Upper lobe of left lung (tissue), 6 donors: Measurements from ENCODE around the gene TOX2. TPM values are rescaled to one million over a fixed set of nuclear protein-coding genes. Genes with fewer than 3 reads are reported as not detected.

Source experiments
- ATAC-seq, 2 donors: fragments of 200-7000 bp; cut with Tn5 transposase; one replicate each; pipeline ENCODE4 v1.9.1; 2022; ENCODE audit warnings: mild to moderate bottlenecking in 2 of 2, moderate library complexity in 2 of 2; ENCODE audit not compliant: low FRiP score in 2 of 2
- DNase-seq, 2 donors: peaks; one replicate each; pipeline ENCODE4 v3.0.0-alpha.2; 2019 to 2020
- H3K27ac ChIP-seq, 4 donors: fragments of 200-600 bp; sonication (generic); one replicate each; pipeline ENCODE4 v1.5.1; 2016 to 2019
- H3K27me3 ChIP-seq, 4 donors: fragments of 200-600 bp; sonication (generic); one replicate each; pipeline ENCODE4 v1.5.1; 2017 to 2019
- H3K36me3 ChIP-seq, 4 donors: fragments of 200-600 bp; sonication (generic); one replicate each; pipeline ENCODE4 v1.5.1; 2016 to 2019
- H3K4me1 ChIP-seq, 4 donors: fragments of 200-600 bp; sonication (generic); one replicate each; pipeline ENCODE4 v1.5.1; 2018 to 2019
- H3K4me3 ChIP-seq, 4 donors: fragments of 200-600 bp; sonication (generic); one replicate each; pipeline ENCODE4 v1.5.1; 2017 to 2019; ENCODE audit warnings: mild to moderate bottlenecking in 2 of 4, moderate library complexity in 1 of 4
- H3K9me3 ChIP-seq, 4 donors: fragments of 200-600 bp; sonication (generic); one replicate each; pipeline ENCODE4 v1.5.1; 2018 to 2019
- EP300 ChIP-seq, 4 donors: sonication (generic); formaldehyde crosslinking; IDR thresholded peaks; one replicate each; pipeline ENCODE4 v1.5.1; 2017; ENCODE audit warnings: antibody characterized with exemption in 4 of 4, control low read depth in 2 of 4
- POLR2A ChIP-seq, 4 donors: fragments of 450-650 bp; IDR thresholded peaks; one replicate each; pipeline ENCODE4 v1.5.1; 2016 to 2017; ENCODE audit warnings: antibody characterized with exemption in 4 of 4, mild to moderate bottlenecking in 2 of 4
- POLR2AphosphoS5 ChIP-seq, 2 donors: sonication (generic); formaldehyde crosslinking; IDR thresholded peaks; one replicate each; pipeline ENCODE4 v1.5.1; 2017; ENCODE audit warnings: antibody characterized with exemption in 2 of 2
- WGBS, 2 donors: methylation state at CpG; one replicate each; pipeline ENCODE4 v1.1.5; 2017 to 2018; 5-methylcytosine and 5-hydroxymethylcytosine counted together
- total RNA-seq, 6 donors: library from RNA; depleted of rRNA in 4 of 6; stranded (reverse); fragments of >200 nt in 4 of 6; gene quantifications; one replicate each; pipeline versions ENCODE4 v1.1.0 to v1.2.1, GENCODE V29; 2016 to 2021
- TF ChIP-seq, protein P1 (sequence below), 6 experiments: fragments of 450-650 bp in 4 of 6; fragments of 200-600 bp in 2 of 6; sonication (generic) in 2 of 6; IDR thresholded peaks; one replicate each; pipeline ENCODE4 v1.5.1; 2016 to 2019; ENCODE audit warnings: antibody characterized with exemption in 6 of 6
- donor health status: DM: no; HTN: no; CAD: no; lungs with moderate emphysema.
- donor health status: DM: no; HTN: yes; CAD: no; lungs with severe emphysema.

Gene TOX2
- total RNA-seq, 6 donors from 2014 or later: 7.2 to 29.3 (median 23.7) TPM

DNA sequence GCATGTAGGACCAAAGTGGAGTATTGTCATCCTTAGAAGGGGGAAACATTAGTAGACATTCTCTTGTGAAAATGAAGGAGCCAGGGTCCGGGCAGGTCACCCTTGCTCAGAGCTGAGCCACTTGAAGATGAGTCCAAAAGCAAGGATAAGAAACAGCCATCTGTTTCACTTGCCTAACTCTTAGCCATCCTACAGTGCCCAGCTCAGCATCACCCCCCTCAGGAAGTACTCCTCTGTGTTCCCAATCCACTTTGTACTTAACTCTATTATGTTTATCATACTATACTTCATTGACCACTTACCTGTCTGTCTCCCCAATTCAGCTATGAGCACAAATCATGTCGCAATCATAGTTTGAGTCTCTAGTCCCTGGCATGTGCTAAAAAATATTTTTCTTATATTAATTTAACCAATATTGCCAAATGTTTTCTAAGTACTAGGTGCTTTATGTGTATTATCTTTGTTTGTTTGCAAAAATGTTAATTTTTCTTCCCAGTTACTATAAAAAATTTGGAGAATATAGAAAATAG, 8.1 kb upstream of the TOX2 start:
- H3K4me1 ChIP-seq: no peaks in the 10 kb centered on the region
- ATAC-seq (no peak), DNase-seq (no peak)
- H3K36me3 ChIP-seq: no peaks in the 10 kb centered on the region
- no peak for TF ChIP-seq POLR2AphosphoS5 (IDR thresholded peaks at IDR 0.05)
- TF ChIP-seq EP300 (IDR thresholded peaks at IDR 0.05): no peak
- TF ChIP-seq, protein P1, sequence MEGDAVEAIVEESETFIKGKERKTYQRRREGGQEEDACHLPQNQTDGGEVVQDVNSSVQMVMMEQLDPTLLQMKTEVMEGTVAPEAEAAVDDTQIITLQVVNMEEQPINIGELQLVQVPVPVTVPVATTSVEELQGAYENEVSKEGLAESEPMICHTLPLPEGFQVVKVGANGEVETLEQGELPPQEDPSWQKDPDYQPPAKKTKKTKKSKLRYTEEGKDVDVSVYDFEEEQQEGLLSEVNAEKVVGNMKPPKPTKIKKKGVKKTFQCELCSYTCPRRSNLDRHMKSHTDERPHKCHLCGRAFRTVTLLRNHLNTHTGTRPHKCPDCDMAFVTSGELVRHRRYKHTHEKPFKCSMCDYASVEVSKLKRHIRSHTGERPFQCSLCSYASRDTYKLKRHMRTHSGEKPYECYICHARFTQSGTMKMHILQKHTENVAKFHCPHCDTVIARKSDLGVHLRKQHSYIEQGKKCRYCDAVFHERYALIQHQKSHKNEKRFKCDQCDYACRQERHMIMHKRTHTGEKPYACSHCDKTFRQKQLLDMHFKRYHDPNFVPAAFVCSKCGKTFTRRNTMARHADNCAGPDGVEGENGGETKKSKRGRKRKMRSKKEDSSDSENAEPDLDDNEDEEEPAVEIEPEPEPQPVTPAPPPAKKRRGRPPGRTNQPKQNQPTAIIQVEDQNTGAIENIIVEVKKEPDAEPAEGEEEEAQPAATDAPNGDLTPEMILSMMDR (IDR thresholded peaks at IDR 0.05): no peak
- no peak for TF ChIP-seq POLR2A (IDR thresholded peaks at IDR 0.05)
- H3K27ac ChIP-seq: no peak overlapping the region
- no peak overlapping the region for H3K4me3 ChIP-seq
- WGBS, 2 donors: 94 to 97% methylated on average over 2 of the region's 2 CpGs
- no peaks in the 10 kb centered on the region for H3K27me3 ChIP-seq
- H3K9me3 ChIP-seq: peaks cover 0 to 15% (median 5%) of the 10 kb centered on the region in 4 donors

DNA sequence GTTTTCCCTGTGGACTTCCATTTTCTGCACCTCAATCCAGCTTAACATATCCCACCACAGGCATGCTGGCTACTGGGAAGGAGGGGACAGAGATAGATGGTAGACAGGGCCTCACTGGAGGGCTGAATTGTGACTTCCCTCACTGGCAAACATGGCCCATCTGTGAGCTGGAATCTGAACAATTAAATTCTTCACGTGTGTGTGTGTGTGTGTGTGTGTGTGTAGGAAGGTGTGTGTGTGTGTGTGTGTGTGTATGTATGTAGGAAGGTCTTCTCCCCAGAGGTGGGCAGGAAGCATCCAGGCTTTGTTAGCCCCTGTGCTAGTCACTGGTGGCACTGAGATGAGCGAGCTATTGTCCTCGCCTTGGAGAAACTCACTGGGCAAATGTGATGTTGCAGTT, 5.4 kb upstream of the TOX2 start:
- 75 to 85% methylated on average over 3 of the region's 3 CpGs for WGBS, 2 donors
- Histone ChIP-seq H3K36me3 (no peaks in the 10 kb centered on the region), H3K27me3 (peaks cover 0 to 3% (median 1%) of the 10 kb centered on the region in 4 donors), H3K27ac (no peak overlapping the region), H3K4me3 (no peak overlapping the region), H3K9me3 (peaks cover 5 to 27% (median 8%) of the 10 kb centered on the region in 4 donors), H3K4me1 (peaks cover 2 to 3% (median 3%) of the 10 kb centered on the region in 4 donors)
- TF ChIP-seq POLR2A (IDR thresholded peaks at IDR 0.05): no peak
- TF ChIP-seq POLR2AphosphoS5 (IDR thresholded peaks at IDR 0.05): no peak
- TF ChIP-seq, protein P1 (IDR thresholded peaks at IDR 0.05): no peak
- no peak for TF ChIP-seq EP300 (IDR thresholded peaks at IDR 0.05)
- DNase-seq: no peak
- ATAC-seq: no peak

DNA sequence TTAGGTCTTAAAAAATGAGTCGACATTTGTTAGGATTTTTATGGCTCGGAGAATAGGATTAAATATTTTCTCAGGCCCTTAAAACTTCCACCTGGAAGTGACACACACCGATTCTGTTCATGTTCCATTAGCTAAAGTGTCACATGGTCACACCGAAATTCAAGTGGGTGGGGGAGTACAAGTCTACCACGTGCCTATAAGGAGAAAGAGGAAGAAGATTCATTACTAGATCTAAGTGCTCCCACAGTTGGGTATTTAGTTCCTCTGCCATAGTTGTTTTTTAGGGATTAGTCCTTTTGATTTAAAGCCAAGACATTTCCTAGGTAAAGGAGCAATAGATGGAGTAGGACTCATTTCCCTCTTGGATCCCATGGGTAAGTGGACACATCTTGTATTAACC, 4.9 kb upstream of the TOX2 start:
- 65 to 69% methylated on average over 5 of the region's 5 CpGs for WGBS, 2 donors
- Histone ChIP-seq H3K4me3 (no peak overlapping the region), H3K4me1 (peaks cover 3 to 7% (median 4%) of the 10 kb centered on the region in 4 donors), H3K27me3 (peaks cover 0 to 7% (median 3%) of the 10 kb centered on the region in 4 donors), H3K27ac (no peak overlapping the region), H3K9me3 (peaks cover 5 to 27% (median 8%) of the 10 kb centered on the region in 4 donors), H3K36me3 (no peaks in the 10 kb centered on the region)
- no peak for ATAC-seq
- no peak for DNase-seq
- no peak for TF ChIP-seq EP300 (IDR thresholded peaks at IDR 0.05)
- no peak for TF ChIP-seq POLR2A (IDR thresholded peaks at IDR 0.05)
- TF ChIP-seq POLR2AphosphoS5 (IDR thresholded peaks at IDR 0.05): no peak
- TF ChIP-seq, protein P1 (IDR thresholded peaks at IDR 0.05): no peak

DNA sequence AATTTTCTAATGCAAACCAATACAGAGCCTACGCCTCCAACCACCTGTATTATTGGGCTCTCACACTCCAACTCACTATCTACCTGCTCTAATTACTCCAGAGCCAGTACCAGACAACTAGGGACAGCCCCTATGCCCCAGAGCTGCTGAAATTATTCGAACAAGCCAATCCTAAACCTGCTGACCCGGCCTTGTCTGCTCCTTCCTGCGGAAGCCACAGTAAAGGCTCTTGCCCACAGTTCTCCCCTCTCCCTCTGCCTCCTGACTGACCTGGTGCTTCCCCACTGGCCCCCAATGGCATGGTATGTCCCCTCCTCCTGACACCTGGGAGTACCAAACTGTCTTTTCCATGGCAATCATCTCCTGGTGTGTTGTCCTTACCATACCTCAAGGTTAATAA, 4.1 kb upstream of the TOX2 start:
- ATAC-seq (no peak), DNase-seq (no peak)
- peaks cover 5 to 27% (median 8%) of the 10 kb centered on the region in 4 donors for H3K9me3 ChIP-seq
- H3K4me1 ChIP-seq: peaks cover 3 to 15% (median 6%) of the 10 kb centered on the region in 4 donors
- H3K27me3 ChIP-seq: peaks cover 0 to 15% (median 7%) of the 10 kb centered on the region in 4 donors
- TF ChIP-seq EP300 (IDR thresholded peaks at IDR 0.05) (no peak), POLR2AphosphoS5 (IDR thresholded peaks at IDR 0.05) (no peak), POLR2A (IDR thresholded peaks at IDR 0.05) (no peak)
- TF ChIP-seq, protein P1 (IDR thresholded peaks at IDR 0.05): no peak
- H3K27ac ChIP-seq: peak overlapping the region in 3 of 4 donors; percentile 1 to 21 (median 15)
- WGBS, 2 donors: 89 to 91% methylated on average over 4 of the region's 4 CpGs
- no peak overlapping the region for H3K4me3 ChIP-seq
- no peaks in the 10 kb centered on the region for H3K36me3 ChIP-seq

DNA sequence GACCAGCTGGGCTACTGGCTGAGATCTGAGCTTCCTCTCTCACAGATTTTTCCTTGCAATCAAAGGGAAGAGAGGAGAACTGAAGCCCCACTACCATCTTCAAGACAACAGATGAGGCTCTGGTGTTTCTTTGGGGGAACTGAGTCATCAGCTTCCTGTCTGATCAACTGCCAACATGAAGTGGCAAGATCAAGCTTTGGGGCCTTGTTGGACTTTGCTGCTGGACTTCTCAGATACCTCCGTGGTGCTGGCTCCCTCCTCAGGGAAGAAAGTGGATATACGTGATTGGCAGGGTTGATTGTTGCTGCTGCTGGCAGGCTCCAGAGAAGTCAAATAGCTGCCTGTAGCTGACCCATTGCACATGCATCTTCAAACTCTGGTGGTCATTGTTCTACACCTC, 3.6 kb upstream of the TOX2 start:
- peaks cover 0 to 20% (median 9%) of the 10 kb centered on the region in 4 donors for H3K27me3 ChIP-seq
- H3K4me1 ChIP-seq: peaks cover 3 to 20% (median 9%) of the 10 kb centered on the region in 4 donors
- ATAC-seq: no peak
- no peak for DNase-seq
- no peak for TF ChIP-seq POLR2A (IDR thresholded peaks at IDR 0.05)
- TF ChIP-seq, protein P1 (IDR thresholded peaks at IDR 0.05): peak in 1 of 6 experiments; percentile 8
- no peak overlapping the region for H3K4me3 ChIP-seq
- H3K9me3 ChIP-seq: peaks cover 5 to 27% (median 8%) of the 10 kb centered on the region in 4 donors
- WGBS, 2 donors: 57 to 80% methylated on average over 1 to 2 of the region's 2 CpGs
- H3K27ac ChIP-seq: peak overlapping the region in 3 of 4 donors; percentile 1 to 21 (median 15)
- H3K36me3 ChIP-seq: no peaks in the 10 kb centered on the region
